GM15510 (cell line): ENCODE results near the gene TMEM62.

Experiments
- POLR2A ChIP-seq: IDR thresholded peaks from 3 replicates; pipeline ENCODE4 v1.6.1; 2011; ENCODE audit warnings: borderline replicate concordance; ENCODE audit not compliant: insufficient read length; ENCODE audit errors: extremely low read depth

TMEM62 gene

GRCh38 chr15:43133430-43134156 is at the start of gene TMEM62:
TSS of gene TMEM62 (plus strand) at chr15:43133586. CDS start at chr15:43133803, 217 bp downstream.
- peak; percentile 98 for TF ChIP-seq POLR2A

DNA sequence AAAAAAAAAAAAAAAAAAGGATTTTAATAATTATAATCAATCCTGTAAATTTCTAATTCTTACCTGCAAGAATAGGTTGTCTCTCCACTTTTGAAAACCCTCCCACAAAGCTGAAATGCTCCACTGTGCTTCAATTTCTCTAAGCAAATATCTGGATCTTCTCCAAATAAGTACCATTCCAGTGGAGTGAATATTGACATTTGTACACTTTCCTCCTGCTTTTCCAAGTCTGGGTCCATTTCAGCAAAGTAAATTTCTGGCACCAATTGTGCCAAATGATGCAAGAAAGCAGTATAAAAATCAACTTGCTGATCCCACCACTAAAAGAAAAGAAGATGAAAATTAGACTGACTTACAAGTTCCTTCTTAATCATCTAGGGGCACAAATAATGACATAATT is 47.5 kb upstream of the TMEM62 start:
- no peak for TF ChIP-seq POLR2A

DNA sequence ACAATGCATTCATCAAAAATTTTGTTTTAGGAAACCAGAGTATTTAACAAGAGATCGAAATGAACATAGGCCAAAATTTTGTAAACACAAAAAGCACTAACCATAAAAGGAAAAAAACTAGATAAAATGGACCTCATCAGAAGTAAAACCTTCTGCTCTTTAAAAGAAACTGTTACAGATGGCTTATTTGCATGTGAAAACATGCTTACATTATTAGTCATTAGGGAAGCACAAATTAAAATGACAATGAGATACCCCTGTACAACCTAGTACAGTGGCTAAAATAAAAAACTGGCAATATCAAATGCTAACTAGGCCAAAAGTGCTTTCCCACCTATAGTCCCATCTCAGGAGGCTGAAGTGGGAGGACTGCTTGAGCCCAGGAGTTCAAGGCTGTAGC is 46.8 kb upstream of the TMEM62 start:
- no peak for TF ChIP-seq POLR2A

DNA sequence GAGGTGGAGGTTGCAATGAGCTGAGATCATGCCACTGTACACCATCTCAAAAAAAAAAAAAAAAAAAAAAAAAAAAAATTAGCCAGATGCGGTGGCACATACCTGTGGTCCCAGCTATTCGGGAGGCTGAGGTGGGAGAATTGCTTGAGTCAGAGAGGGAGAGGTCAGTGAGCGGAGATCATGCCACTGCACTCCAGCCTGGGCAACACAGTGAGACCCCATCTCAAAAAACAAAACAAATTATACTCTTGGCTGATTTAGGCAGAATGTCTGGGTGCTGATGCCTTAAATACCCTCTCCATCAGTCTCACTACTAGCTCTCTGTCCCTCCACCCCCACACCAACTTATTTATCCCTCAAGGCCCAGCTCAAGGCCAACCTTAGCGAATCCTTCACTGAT is 41.5 kb upstream of the TMEM62 start:
- TF ChIP-seq POLR2A = no peak

DNA sequence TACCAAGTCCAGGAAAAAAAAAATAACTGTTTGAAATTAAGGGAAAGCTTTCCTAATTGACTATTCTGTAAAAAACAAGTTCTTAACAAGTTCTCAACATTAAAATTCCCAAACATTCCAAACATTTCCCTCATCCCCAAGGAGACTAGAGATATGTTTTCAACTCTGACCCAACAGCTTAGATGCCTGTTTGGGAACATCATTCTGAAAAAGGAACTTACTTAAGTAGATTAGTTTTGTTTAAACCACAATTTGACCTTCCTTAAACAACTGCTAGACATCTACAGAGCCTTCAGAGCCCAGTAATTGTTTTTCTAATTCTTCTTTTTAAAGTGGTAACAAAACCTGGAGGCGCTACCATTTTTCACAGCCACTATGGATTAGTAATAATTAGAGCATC is 40.4 kb upstream of the TMEM62 start:
- no peak for TF ChIP-seq POLR2A

DNA sequence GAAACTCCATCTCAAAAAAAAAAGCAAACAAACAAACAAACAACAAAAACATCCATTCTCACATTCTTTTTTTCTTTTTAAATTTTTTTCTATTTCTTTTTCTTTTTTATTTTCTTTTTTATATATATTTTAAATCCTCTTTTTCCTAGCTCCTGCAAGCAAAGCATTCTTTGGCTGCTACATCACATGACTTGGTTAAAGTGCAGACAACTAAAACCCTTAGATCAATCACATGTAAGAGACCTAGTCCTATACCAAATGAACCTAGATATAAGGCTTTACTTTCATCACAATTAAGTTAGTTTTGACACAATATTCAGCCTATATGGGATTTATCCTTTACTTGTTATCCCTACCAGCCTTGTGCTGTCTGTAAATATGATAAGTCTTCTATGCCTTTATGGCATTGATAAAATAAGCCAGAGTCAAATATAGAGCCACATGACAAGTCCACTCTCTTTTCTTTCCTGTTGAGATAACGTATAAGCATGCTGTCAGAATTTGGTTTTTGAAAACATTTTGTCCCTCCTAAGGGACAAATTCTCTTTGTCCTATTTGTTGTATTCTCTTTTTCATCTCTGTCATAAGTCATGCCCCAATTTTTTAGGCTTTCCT is 38.9 kb upstream of the TMEM62 start:
- TF ChIP-seq POLR2A = no peak

DNA sequence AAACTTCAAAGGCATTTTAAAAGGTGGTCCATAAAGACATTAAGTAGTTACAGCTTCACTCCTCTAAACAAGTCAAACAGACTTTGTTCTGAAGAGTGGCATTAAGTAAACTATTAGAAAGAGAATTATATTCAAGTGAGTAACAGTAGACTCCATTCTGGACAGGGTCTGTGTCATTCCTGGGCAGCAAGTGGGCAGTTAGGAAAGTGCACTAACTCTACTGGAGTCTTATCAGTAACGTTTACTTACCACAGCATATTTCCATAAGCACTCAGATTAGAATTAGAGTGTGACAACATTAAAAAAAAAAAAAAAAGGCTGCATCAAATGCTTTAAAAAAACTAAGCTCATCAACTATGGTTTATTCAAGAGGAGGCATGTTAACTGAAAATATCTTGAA is 38.1 kb upstream of the TMEM62 start:
- TF ChIP-seq POLR2A = no peak

- TF ChIP-seq POLR2A = no peak
These were observed 37.6 kb upstream of the TMEM62 start for GRCh38 chr15:43095708-43096347.

- TF ChIP-seq POLR2A = no peak
These were observed 37.0 kb upstream of the TMEM62 start for GRCh38 chr15:43096411-43096810.

GRCh38 chr15:43099105-43099845 is 34.1 kb upstream of the TMEM62 start:
- TF ChIP-seq POLR2A = no peak

- no peak for TF ChIP-seq POLR2A
These were observed 32.4 kb upstream of the TMEM62 start for GRCh38 chr15:43100971-43101370.

GRCh38 chr15:43102187-43102586 is 31.2 kb upstream of the TMEM62 start:
- TF ChIP-seq POLR2A = no peak

DNA sequence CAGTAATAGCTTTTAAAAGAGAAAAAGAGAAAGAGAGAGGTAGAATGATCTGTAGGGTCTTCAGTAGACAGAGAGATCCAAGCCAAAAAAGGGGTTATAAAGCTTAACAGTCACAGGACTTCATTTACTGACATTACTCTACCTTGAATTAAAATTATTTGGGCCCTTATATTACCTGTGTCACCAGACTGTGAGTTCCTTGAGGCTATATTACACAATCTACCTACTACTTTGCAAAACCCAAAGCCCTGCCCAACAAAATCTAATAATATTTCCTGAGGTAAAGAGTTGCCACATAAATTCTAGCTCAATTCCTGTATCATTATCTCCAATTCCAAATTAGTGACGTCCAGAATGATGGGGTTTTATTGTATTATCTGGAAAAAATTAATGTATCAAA is 29.5 kb upstream of the TMEM62 start:
- no peak for TF ChIP-seq POLR2A

DNA sequence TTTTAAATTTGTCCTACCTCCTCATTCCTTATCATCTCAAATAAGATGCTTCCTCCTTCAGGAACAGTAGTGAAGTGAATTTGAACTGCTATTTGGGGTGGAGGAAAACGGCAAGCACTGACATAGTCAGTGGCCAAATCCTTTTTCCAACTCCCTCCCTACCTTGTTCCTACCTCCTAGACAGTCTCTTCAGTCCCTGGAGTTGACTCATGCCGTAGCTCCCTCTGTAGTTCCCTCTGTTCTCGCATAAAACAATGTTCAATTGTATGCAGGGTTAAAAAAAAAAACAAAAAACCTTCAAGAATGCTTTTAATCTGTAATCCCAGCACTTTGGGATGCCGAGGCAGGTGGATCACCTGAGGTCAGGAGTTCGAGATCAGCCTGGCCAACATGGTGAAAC is 29.0 kb upstream of the TMEM62 start:
- TF ChIP-seq POLR2A = no peak

GRCh38 chr15:43105077-43105736 is 28.2 kb upstream of the TMEM62 start:
- TF ChIP-seq POLR2A = no peak
